ENCODE measurements around the gene SRPRB. TPM values are rescaled to one million over a fixed set of nuclear protein-coding genes. Genes with fewer than 3 reads are reported as not detected.

SRPRB gene
- polyA plus RNA-seq, 4 donors: 7.6 to 55.3 (median 31.7) TPM

GRCh38 chr3:133760916-133761315 lies 44.7 kb upstream of the SRPRB start:
- H3K27ac ChIP-seq (ENCODE audit: low read depth in 1 of 3, low read length in 2 of 3): no peak overlapping the region
- 78 to 92% (median 89%) methylated on average over 2 of the region's 2 CpGs for WGBS, 3 donors
- no peaks in the 10 kb centered on the region for H3K4me1 ChIP-seq (ENCODE audit: control insufficient read depth in 3 of 3, insufficient read depth in 2 of 3, low read depth in 1 of 3, low read length in 2 of 3)
- no peaks in the 10 kb centered on the region for H3K27me3 ChIP-seq (ENCODE audit: control insufficient read depth in 3 of 3, insufficient read depth in 3 of 3, low read length in 3 of 3)
- no peaks in the 10 kb centered on the region for H3K9me3 ChIP-seq (ENCODE audit: control insufficient read depth in 2 of 2, insufficient read depth in 1 of 2, low read depth in 1 of 2, low read length in 1 of 2)
- no peaks in the 10 kb centered on the region for H3K36me3 ChIP-seq (ENCODE audit: control insufficient read depth in 3 of 3, insufficient read depth in 2 of 3, low read depth in 1 of 3, low read length in 3 of 3)
- FAIRE-seq (no peak), DNase-seq (no peak)
- H3K4me3 ChIP-seq (ENCODE audit: low read depth in 1 of 3, low read length in 3 of 3): no peak overlapping the region

GRCh38 chr3:133761605-133762484 lies 43.8 kb upstream of the SRPRB start:
- Histone ChIP-seq H3K4me1 (ENCODE audit: control insufficient read depth in 3 of 3, insufficient read depth in 2 of 3, low read depth in 1 of 3, low read length in 2 of 3) (no peaks in the 10 kb centered on the region), H3K27me3 (ENCODE audit: control insufficient read depth in 3 of 3, insufficient read depth in 3 of 3, low read length in 3 of 3) (no peaks in the 10 kb centered on the region), H3K27ac (ENCODE audit: low read depth in 1 of 3, low read length in 2 of 3) (no peak overlapping the region), H3K4me3 (ENCODE audit: low read depth in 1 of 3, low read length in 3 of 3) (no peak overlapping the region), H3K36me3 (ENCODE audit: control insufficient read depth in 3 of 3, insufficient read depth in 2 of 3, low read depth in 1 of 3, low read length in 3 of 3) (no peaks in the 10 kb centered on the region), H3K9me3 (ENCODE audit: control insufficient read depth in 2 of 2, insufficient read depth in 1 of 2, low read depth in 1 of 2, low read length in 1 of 2) (no peaks in the 10 kb centered on the region)
- DNase-seq (no peak), FAIRE-seq (no peak)
- WGBS, 3 donors: 76 to 79% (median 78%) methylated on average over 6 of the region's 6 CpGs

GRCh38 chr3:133762539-133762938 lies 43.1 kb upstream of the SRPRB start:
- DNase-seq (no peak), FAIRE-seq (no peak)
- Histone ChIP-seq H3K9me3 (ENCODE audit: control insufficient read depth in 2 of 2, insufficient read depth in 1 of 2, low read depth in 1 of 2, low read length in 1 of 2) (no peaks in the 10 kb centered on the region), H3K27ac (ENCODE audit: low read depth in 1 of 3, low read length in 2 of 3) (no peak overlapping the region), H3K4me1 (ENCODE audit: control insufficient read depth in 3 of 3, insufficient read depth in 2 of 3, low read depth in 1 of 3, low read length in 2 of 3) (no peaks in the 10 kb centered on the region), H3K36me3 (ENCODE audit: control insufficient read depth in 3 of 3, insufficient read depth in 2 of 3, low read depth in 1 of 3, low read length in 3 of 3) (no peaks in the 10 kb centered on the region), H3K4me3 (ENCODE audit: low read depth in 1 of 3, low read length in 3 of 3) (no peak overlapping the region), H3K27me3 (ENCODE audit: control insufficient read depth in 3 of 3, insufficient read depth in 3 of 3, low read length in 3 of 3) (no peaks in the 10 kb centered on the region)
- 68 to 92% (median 79%) methylated on average over 3 of the region's 3 CpGs for WGBS, 3 donors

DNA sequence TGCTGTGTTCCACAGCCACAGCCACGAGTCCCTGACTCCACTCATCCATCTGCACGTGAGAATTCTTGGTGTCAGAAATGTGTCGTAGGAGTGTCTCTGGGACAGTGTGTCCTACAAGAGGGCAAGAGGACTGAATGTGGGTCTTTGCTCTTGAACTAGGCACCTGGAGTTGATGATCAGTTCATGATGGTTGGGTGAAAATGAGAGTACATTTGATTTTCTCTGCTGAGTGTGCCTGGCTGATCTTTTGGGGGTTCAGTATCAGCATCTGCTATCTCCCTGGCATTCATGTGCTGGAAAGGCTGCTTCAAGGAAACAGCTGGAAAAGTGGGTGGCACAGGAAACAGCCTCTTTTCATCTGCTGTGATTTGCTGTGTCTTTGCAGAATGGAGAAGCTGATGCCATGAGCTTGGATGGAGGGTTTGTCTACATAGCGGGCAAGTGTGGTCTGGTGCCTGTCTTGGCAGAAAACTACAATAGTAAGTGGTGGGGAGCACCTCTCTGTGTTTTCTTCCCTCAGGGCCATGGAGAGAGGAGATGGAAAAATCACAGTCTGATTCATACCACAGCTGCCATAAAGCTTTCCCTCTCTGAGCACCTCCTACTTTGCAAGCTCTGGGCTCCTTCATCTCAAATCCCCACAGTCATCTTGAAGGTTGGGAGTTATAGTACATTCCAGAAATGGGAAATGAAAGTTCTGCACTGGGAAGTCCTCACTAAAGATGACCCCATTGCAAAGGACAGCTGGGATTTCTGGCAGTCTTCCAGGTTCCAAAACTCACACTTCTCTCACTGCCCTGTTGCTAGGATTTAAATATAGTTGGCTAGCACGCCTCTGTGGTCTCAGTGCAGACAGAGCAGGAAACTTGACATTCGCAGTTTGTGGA lies 41.6 kb upstream of the SRPRB start:
- Histone ChIP-seq H3K27me3 (ENCODE audit: control insufficient read depth in 3 of 3, insufficient read depth in 3 of 3, low read length in 3 of 3) (no peaks in the 10 kb centered on the region), H3K4me1 (ENCODE audit: control insufficient read depth in 3 of 3, insufficient read depth in 2 of 3, low read depth in 1 of 3, low read length in 2 of 3) (no peaks in the 10 kb centered on the region), H3K27ac (ENCODE audit: low read depth in 1 of 3, low read length in 2 of 3) (no peak overlapping the region), H3K4me3 (ENCODE audit: low read depth in 1 of 3, low read length in 3 of 3) (no peak overlapping the region), H3K36me3 (ENCODE audit: control insufficient read depth in 3 of 3, insufficient read depth in 2 of 3, low read depth in 1 of 3, low read length in 3 of 3) (no peaks in the 10 kb centered on the region), H3K9me3 (ENCODE audit: control insufficient read depth in 2 of 2, insufficient read depth in 1 of 2, low read depth in 1 of 2, low read length in 1 of 2) (no peaks in the 10 kb centered on the region)
- DNase-seq (peak; percentile 9 to 37), FAIRE-seq (no peak)
- 65 to 74% (median 67%) methylated on average over 6 of the region's 6 CpGs for WGBS, 3 donors

GRCh38 chr3:133765256-133765655 lies 40.4 kb upstream of the SRPRB start:
- Histone ChIP-seq H3K27ac (ENCODE audit: low read depth in 1 of 3, low read length in 2 of 3) (no peak overlapping the region), H3K36me3 (ENCODE audit: control insufficient read depth in 3 of 3, insufficient read depth in 2 of 3, low read depth in 1 of 3, low read length in 3 of 3) (no peaks in the 10 kb centered on the region)
- no peak for FAIRE-seq

GRCh38 chr3:133767607-133768006 lies 38.0 kb upstream of the SRPRB start:
- H3K27ac ChIP-seq (ENCODE audit: low read depth in 1 of 3, low read length in 2 of 3): no peak overlapping the region

More at GRCh38 chr3:133765256-133765655, 40.4 kb upstream of the SRPRB start:
- Histone ChIP-seq H3K9me3 (ENCODE audit: control insufficient read depth in 2 of 2, insufficient read depth in 1 of 2, low read depth in 1 of 2, low read length in 1 of 2) (no peaks in the 10 kb centered on the region), H3K27me3 (ENCODE audit: control insufficient read depth in 3 of 3, insufficient read depth in 3 of 3, low read length in 3 of 3) (no peaks in the 10 kb centered on the region), H3K4me3 (ENCODE audit: low read depth in 1 of 3, low read length in 3 of 3) (no peak overlapping the region), H3K4me1 (ENCODE audit: control insufficient read depth in 3 of 3, insufficient read depth in 2 of 3, low read depth in 1 of 3, low read length in 2 of 3) (no peaks in the 10 kb centered on the region)
- DNase-seq: no peak

GRCh38 chr3:133769536-133769935 lies 36.1 kb upstream of the SRPRB start:
- no peaks in the 10 kb centered on the region for H3K9me3 ChIP-seq (ENCODE audit: control insufficient read depth in 2 of 2, insufficient read depth in 1 of 2, low read depth in 1 of 2, low read length in 1 of 2)
- H3K27ac ChIP-seq (ENCODE audit: low read depth in 1 of 3, low read length in 2 of 3): no peak overlapping the region
- H3K4me3 ChIP-seq (ENCODE audit: low read depth in 1 of 3, low read length in 3 of 3): no peak overlapping the region
- H3K27me3 ChIP-seq (ENCODE audit: control insufficient read depth in 3 of 3, insufficient read depth in 3 of 3, low read length in 3 of 3): no peaks in the 10 kb centered on the region
- DNase-seq (no peak), FAIRE-seq (no peak)
- 51 to 76% (median 70%) methylated on average over 3 of the region's 3 CpGs for WGBS, 3 donors
- no peaks in the 10 kb centered on the region for H3K36me3 ChIP-seq (ENCODE audit: control insufficient read depth in 3 of 3, insufficient read depth in 2 of 3, low read depth in 1 of 3, low read length in 3 of 3)
- H3K4me1 ChIP-seq (ENCODE audit: control insufficient read depth in 3 of 3, insufficient read depth in 2 of 3, low read depth in 1 of 3, low read length in 2 of 3): no peaks in the 10 kb centered on the region

More at GRCh38 chr3:133767607-133768006, 38.0 kb upstream of the SRPRB start:
- WGBS, 3 donors: 89 to 92% (median 90%) methylated on average over 1 of the region's 1 CpG
- FAIRE-seq (no peak), DNase-seq (no peak)
- Histone ChIP-seq H3K9me3 (ENCODE audit: control insufficient read depth in 2 of 2, insufficient read depth in 1 of 2, low read depth in 1 of 2, low read length in 1 of 2) (no peaks in the 10 kb centered on the region), H3K36me3 (ENCODE audit: control insufficient read depth in 3 of 3, insufficient read depth in 2 of 3, low read depth in 1 of 3, low read length in 3 of 3) (no peaks in the 10 kb centered on the region), H3K27me3 (ENCODE audit: control insufficient read depth in 3 of 3, insufficient read depth in 3 of 3, low read length in 3 of 3) (no peaks in the 10 kb centered on the region), H3K4me3 (ENCODE audit: low read depth in 1 of 3, low read length in 3 of 3) (no peak overlapping the region), H3K4me1 (ENCODE audit: control insufficient read depth in 3 of 3, insufficient read depth in 2 of 3, low read depth in 1 of 3, low read length in 2 of 3) (no peaks in the 10 kb centered on the region)

DNA sequence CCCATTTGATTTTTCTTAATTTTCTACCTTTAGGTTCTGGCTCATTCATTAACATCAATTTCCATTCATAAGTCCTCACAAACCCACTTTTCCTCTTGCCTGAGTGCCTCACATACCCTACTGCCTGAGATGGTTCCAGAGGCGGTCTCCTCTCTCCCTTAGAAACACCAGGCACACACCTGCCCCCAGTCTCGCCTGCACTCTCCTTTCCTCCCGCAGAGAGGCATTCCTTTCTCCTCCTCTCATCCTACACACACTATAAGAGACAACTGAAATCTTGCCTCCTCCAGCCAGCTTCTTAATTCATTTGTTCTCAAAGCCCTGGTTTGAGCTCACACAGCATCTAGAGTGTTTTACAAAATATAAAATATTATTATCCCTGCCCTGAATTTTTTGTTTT lies 31.9 kb upstream of the SRPRB start:
- DNase-seq (no peak), FAIRE-seq (no peak)
- WGBS, 3 donors: 82 to 94% (median 86%) methylated on average over 3 of the region's 3 CpGs
- Histone ChIP-seq H3K9me3 (ENCODE audit: control insufficient read depth in 2 of 2, insufficient read depth in 1 of 2, low read depth in 1 of 2, low read length in 1 of 2) (no peaks in the 10 kb centered on the region), H3K27ac (ENCODE audit: low read depth in 1 of 3, low read length in 2 of 3) (no peak overlapping the region), H3K4me1 (ENCODE audit: control insufficient read depth in 3 of 3, insufficient read depth in 2 of 3, low read depth in 1 of 3, low read length in 2 of 3) (no peaks in the 10 kb centered on the region), H3K36me3 (ENCODE audit: control insufficient read depth in 3 of 3, insufficient read depth in 2 of 3, low read depth in 1 of 3, low read length in 3 of 3) (no peaks in the 10 kb centered on the region), H3K27me3 (ENCODE audit: control insufficient read depth in 3 of 3, insufficient read depth in 3 of 3, low read length in 3 of 3) (no peaks in the 10 kb centered on the region), H3K4me3 (ENCODE audit: low read depth in 1 of 3, low read length in 3 of 3) (peak overlapping the region in 1 of 3 donors; percentile 20)

Measured in small intestine (tissue), 7 donors.